Panc1 (cell line): Measurements from ENCODE around the gene EIF2S2. TPM values are rescaled to one million over a fixed set of nuclear protein-coding genes. Genes with fewer than 3 reads are reported as not detected.

ENCODE experiments used
- ATAC-seq: fragments of 200-7000 bp; cut with Tn5 transposase; 2 replicates; pipeline ENCODE4 v1.9.1; 2020; ENCODE audit warnings: mild to moderate bottlenecking, moderate library complexity
- BruUV-seq: library from RNA; stranded (reverse); fragments of 400-500 nt; replicated peaks from 2 replicates; lab custom pipeline; 2021; lab: Mats Ljungman, UMichigan
- CTCF ChIA-PET: fragments of 300-600 bp; sonication (Branson Sonifier 250); formaldehyde crosslinking; loops from one replicate; lab custom pipeline; 2022; ENCODE audit warnings: antibody characterized with exemption; lab: Charles Lee
- POLR2A ChIA-PET: fragments of 300-600 bp; sonication (Branson Sonifier 250); formaldehyde crosslinking; loops from one replicate; lab custom pipeline; 2022; ENCODE audit warnings: antibody characterized with exemption; lab: Charles Lee
- DNase-seq: peaks from one replicate; pipeline ENCODE4 v3.0.0-alpha.2; 2010; ENCODE audit warnings: low read depth, low spot score
- H3K27ac ChIP-seq: 2 replicates; pipeline ENCODE4 v1.5.1; 2011; ENCODE audit warnings: mild to moderate bottlenecking, low read length, inconsistent platforms
- H3K27me3 ChIP-seq: fragments of 200-500 bp; sonication (Bioruptor generic); 2 replicates; pipeline ENCODE4 v1.6.0; 2014; ENCODE audit warnings: low read length, inconsistent platforms; ENCODE audit not compliant: control insufficient read depth, insufficient read depth
- H3K36me3 ChIP-seq: fragments of 200-500 bp; sonication (Bioruptor generic); 2 replicates; pipeline ENCODE4 v1.5.1; 2014; ENCODE audit warnings: inconsistent platforms, mild to moderate bottlenecking, low read length, moderate library complexity; ENCODE audit not compliant: control insufficient read depth, insufficient read depth
- H3K4me1 ChIP-seq: 2 replicates; pipeline ENCODE4 v1.5.1; 2011; ENCODE audit warnings: inconsistent platforms, mild to moderate bottlenecking, low read length, moderate library complexity; ENCODE audit not compliant: control insufficient read depth, insufficient read depth
- H3K4me3 ChIP-seq, 2 experiments: 2 replicates each; pipeline ENCODE4 v1.5.1; 2011 to 2012; ENCODE audit warnings: low read depth in 2 of 2, low read length in 2 of 2, mild to moderate bottlenecking in 2 of 2, inconsistent platforms in 1 of 2, moderate library complexity in 1 of 2
- H3K9me3 ChIP-seq: fragments of 200-500 bp; sonication (Bioruptor generic); 2 replicates; pipeline ENCODE4 v1.5.1; 2014; ENCODE audit warnings: low read depth, mild to moderate bottlenecking, inconsistent platforms, low read length, moderate library complexity; ENCODE audit not compliant: control insufficient read depth, insufficient read depth
- POLR2AphosphoS5 ChIP-seq: IDR thresholded peaks from 2 replicates; pipeline ENCODE4 v1.6.1; 2012; ENCODE audit warnings: mild to moderate bottlenecking, low read depth, low read length, moderate library complexity
- TCF7L2 ChIP-seq: IDR thresholded peaks from 2 replicates; pipeline ENCODE4 v1.6.1; 2011; ENCODE audit warnings: mild to moderate bottlenecking, low read depth, low read length, inconsistent platforms
- in situ Hi-C: cut with HindIII; loops from 2 replicates; pipeline ENCODE4 v1.10.0; 2016; ENCODE audit warnings: low sequenced_read_pairs, low pct_unique_long_range_greater_than_20kb
- intact Hi-C: fragments of 100-400 bp; cut with micrococcal nuclease; formaldehyde crosslinking; loops from one replicate; pipeline ENCODE4 v1.10.0; 2022; ENCODE audit not compliant: unreplicated experiment
- total RNA-seq: library from RNA; stranded (reverse); gene quantifications from one replicate; pipeline ENCODE4 v1.2.1, GENCODE V29; 2021; ENCODE audit not compliant: unreplicated experiment
- TF ChIP-seq, protein P1 (sequence below), 2 experiments: IDR thresholded peaks; 2 replicates each; pipeline ENCODE4 v1.6.1; 2011 to 2012; ENCODE audit warnings: low read depth in 2 of 2, control low read depth in 1 of 2, low read length in 1 of 2, mild to moderate bottlenecking in 1 of 2, moderate library complexity in 1 of 2; ENCODE audit not compliant: insufficient read depth in 1 of 2
- TF ChIP-seq, protein P2 (sequence below): fragments of 450-650 bp; IDR thresholded peaks from 2 replicates; pipeline ENCODE4 v1.5.1; 2017; ENCODE audit warnings: mild to moderate bottlenecking

The EIF2S2 gene
- total RNA-seq, 1 experiment from 2014 or later, result 82.0 TPM

DNA sequence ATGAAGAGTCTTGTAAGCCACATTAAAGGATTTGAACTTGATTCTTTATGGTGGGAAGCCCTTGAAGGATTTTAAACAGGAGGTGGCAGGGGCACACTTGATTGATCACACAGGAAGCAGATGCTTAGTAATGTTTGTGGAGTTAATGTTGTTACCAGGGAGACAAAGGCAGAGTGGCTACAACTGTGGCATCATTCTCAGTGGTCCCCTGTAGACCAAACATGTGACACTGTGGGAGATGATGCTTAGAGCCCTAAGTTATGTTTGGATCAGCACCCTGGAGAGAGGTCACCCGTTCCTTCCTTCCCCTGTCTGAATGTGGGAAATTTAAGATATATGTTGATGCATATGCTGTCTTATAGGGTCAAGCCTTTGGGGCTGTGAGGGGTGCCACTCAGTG lies 53.2 kb downstream of the EIF2S2 start:
- no peaks in the 10 kb centered on the region for H3K36me3 ChIP-seq
- TF ChIP-seq, protein P1, sequence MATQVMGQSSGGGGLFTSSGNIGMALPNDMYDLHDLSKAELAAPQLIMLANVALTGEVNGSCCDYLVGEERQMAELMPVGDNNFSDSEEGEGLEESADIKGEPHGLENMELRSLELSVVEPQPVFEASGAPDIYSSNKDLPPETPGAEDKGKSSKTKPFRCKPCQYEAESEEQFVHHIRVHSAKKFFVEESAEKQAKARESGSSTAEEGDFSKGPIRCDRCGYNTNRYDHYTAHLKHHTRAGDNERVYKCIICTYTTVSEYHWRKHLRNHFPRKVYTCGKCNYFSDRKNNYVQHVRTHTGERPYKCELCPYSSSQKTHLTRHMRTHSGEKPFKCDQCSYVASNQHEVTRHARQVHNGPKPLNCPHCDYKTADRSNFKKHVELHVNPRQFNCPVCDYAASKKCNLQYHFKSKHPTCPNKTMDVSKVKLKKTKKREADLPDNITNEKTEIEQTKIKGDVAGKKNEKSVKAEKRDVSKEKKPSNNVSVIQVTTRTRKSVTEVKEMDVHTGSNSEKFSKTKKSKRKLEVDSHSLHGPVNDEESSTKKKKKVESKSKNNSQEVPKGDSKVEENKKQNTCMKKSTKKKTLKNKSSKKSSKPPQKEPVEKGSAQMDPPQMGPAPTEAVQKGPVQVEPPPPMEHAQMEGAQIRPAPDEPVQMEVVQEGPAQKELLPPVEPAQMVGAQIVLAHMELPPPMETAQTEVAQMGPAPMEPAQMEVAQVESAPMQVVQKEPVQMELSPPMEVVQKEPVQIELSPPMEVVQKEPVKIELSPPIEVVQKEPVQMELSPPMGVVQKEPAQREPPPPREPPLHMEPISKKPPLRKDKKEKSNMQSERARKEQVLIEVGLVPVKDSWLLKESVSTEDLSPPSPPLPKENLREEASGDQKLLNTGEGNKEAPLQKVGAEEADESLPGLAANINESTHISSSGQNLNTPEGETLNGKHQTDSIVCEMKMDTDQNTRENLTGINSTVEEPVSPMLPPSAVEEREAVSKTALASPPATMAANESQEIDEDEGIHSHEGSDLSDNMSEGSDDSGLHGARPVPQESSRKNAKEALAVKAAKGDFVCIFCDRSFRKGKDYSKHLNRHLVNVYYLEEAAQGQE (IDR thresholded peaks at IDR 0.05; ENCODE audit: insufficient read depth in 1 of 2, low read depth in 2 of 2, low read length in 1 of 2), result peak; percentile 77 to 80
- TF ChIP-seq, protein P2, sequence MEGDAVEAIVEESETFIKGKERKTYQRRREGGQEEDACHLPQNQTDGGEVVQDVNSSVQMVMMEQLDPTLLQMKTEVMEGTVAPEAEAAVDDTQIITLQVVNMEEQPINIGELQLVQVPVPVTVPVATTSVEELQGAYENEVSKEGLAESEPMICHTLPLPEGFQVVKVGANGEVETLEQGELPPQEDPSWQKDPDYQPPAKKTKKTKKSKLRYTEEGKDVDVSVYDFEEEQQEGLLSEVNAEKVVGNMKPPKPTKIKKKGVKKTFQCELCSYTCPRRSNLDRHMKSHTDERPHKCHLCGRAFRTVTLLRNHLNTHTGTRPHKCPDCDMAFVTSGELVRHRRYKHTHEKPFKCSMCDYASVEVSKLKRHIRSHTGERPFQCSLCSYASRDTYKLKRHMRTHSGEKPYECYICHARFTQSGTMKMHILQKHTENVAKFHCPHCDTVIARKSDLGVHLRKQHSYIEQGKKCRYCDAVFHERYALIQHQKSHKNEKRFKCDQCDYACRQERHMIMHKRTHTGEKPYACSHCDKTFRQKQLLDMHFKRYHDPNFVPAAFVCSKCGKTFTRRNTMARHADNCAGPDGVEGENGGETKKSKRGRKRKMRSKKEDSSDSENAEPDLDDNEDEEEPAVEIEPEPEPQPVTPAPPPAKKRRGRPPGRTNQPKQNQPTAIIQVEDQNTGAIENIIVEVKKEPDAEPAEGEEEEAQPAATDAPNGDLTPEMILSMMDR, result no peak
- TF ChIP-seq TCF7L2, result no peak
- no peak for DNase-seq
- CTCF ChIA-PET, result no interaction called here
- ATAC-seq, result no peak
- in situ Hi-C loops (no loop called here), intact Hi-C loops (no loop called here)
- H3K4me1 ChIP-seq, result no peaks in the 10 kb centered on the region
- no peak overlapping the region for H3K27ac ChIP-seq
- no peaks in the 10 kb centered on the region for H3K9me3 ChIP-seq
- POLR2A ChIA-PET, result no interaction called here
- H3K4me3 ChIP-seq, result no peak overlapping the region
- BruUV-seq, result no TSS peak
- H3K27me3 ChIP-seq, result no peaks in the 10 kb centered on the region

DNA sequence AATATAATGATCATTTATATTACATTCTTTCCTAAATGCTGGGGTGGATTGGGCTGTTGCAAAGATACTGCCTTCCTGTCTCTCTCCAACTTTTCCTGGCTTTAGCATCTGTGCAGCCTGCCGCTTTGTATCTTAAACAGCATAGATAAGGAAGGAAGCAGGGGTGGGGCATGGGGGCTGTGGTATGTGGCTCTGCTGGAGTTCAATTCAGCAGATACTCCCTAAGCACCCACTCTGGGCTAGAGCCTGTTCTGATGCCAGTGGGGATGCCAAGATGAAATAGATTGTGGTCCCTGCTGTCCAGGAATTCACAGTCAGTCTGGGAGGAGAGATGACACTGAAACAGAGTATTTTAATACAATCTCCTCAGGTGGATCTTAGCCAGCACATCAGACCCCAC lies 56.8 kb downstream of the EIF2S2 start:
- DNase-seq (no peak), ATAC-seq (no peak)
- in situ Hi-C loops (no loop called here), intact Hi-C loops (no loop called here)
- Histone ChIP-seq H3K9me3 (no peaks in the 10 kb centered on the region), H3K4me3 (no peak overlapping the region), H3K27me3 (no peaks in the 10 kb centered on the region), H3K36me3 (no peaks in the 10 kb centered on the region), H3K4me1 (no peaks in the 10 kb centered on the region), H3K27ac (no peak overlapping the region)
- no peak for TF ChIP-seq POLR2AphosphoS5
- TF ChIP-seq, protein P2, result no peak
- TF ChIP-seq, protein P1 (IDR thresholded peaks at IDR 0.05; ENCODE audit: insufficient read depth in 1 of 2, low read depth in 2 of 2, low read length in 1 of 2), result no peak
- BruUV-seq, result no TSS peak
- CTCF ChIA-PET, result no interaction called here
- POLR2A ChIA-PET, result no interaction called here
